NCI-H526 (cell line): ENCODE data around the gene ARID1B.

Experiments used
- DNase-seq, 2 experiments: peaks; one replicate each; lab custom pipeline; 2025; lab: John Stamatoyannopoulos, UW

ARID1B gene

GRCh38 chr6:156992020-156992804 is 215.0 kb downstream of the ARID1B start:
- DNase-seq, result no peak

GRCh38 chr6:156993713-156994112 is 216.5 kb downstream of the ARID1B start:
- no peak for DNase-seq

GRCh38 chr6:156994215-156995076 is 217.3 kb downstream of the ARID1B start:
- no peak for DNase-seq

- no peak for DNase-seq
Measured at GRCh38 chr6:156995502-156995901, 218.3 kb downstream of the ARID1B start.

- DNase-seq, result no peak
Measured at GRCh38 chr6:156996265-156996664, 219.1 kb downstream of the ARID1B start.

DNA sequence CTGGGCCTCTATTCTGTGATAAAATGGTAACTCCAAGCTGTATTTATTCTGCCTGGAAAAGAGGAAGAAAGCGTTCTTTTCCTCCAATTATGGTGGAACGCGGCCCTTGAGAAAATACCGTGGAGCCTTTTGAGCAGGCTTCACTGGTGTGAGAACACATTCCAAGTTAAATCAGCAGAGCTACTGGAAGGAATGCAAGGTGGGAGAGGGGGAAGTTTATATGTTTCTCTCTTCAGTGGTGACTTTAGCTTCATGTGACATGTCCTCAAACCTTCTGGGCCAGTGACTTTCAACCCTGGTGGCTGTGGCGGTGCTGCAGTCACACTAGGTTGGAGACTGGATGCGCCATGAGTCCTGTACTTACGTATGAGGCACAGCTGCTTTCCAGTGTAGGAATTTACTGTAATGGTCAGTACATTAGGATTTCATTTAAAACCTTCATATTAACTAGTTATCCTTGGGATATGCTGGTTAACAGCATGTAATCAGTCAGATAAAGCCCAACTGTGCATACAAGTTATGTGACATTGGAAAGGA is 221.7 kb downstream of the ARID1B start:
- DNase-seq, result no peak

DNA sequence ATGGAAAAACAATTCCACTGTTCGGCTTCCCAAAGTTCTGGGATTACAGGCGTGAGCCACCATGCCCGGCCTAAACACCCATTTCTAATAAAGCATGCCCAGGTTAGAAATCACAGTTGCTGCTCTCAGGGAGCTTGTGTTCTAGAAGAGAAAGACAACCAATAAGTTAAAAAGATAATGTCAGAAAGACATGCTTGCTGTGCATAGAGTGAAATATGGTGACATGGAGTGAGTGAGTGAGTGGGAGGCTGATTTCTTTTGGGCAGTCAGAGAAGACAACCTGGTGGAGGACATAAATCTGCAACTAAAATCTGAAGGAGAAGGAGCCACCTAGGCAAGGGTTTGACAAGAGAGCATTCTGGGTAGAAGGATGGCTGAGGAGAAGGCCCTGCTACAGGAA is 222.6 kb downstream of the ARID1B start:
- DNase-seq, result no peak

DNA sequence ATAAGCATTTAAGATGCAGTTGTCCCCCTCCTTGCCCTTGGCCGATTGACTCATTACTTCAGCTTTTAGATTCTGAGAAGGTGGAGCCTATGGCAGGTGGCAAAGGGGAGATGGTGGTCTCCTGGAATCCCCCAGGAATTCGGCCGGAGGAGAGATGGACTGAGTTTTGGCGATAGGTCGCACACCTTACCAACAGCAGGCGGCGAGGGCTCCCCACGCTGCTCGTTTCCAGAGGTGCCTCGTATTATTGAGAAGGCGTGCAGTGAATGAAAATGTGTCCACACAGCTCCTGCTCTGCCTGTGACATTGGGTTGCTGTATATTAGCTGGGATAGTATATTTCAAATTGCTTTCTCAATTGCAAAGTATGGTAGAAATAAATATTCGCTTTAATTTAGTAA is 224.5 kb downstream of the ARID1B start:
- DNase-seq, result no peak

GRCh38 chr6:157002774-157003173 is 225.6 kb downstream of the ARID1B start:
- no peak for DNase-seq

- no peak for DNase-seq
Measured at GRCh38 chr6:157005940-157006339, 228.8 kb downstream of the ARID1B start.

DNA sequence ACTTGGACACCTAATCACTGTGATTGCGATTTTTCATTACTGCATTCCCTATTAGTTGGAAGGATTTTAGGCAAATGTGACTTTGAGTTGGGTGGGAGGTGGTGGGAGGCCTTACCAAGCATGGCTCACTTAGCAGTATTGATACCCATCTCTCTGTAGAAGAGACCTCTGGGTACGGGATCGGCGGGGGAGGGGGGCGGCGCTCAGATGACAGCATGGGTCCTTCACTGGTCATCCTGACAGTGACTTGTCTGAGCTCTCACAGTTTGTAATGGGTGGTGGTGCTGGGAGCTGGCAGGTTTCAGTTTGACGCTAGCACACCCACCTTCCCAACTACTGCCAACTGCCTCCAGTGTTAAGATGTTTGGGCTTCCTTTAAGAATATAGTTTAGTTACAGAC is 231.4 kb downstream of the ARID1B start:
- DNase-seq, result no peak

DNA sequence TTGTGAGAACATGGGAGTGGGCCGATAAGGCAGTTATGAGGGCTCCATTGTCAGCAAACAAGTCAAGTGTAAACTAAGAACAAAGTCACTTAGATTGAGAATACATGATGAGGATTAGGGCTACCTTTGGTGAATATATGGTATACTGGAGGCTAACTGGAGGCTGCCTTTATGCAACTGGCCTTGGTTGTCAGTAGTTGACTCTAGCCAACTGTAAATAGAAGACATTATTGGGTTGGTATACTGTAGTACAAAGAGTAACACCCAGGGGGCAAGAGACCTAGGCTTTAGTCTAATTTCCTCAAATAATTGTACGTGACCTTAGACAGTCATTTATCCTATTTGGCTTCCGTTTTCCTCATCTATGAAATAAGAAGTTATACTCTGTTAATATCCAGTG is 235.2 kb downstream of the ARID1B start:
- no peak for DNase-seq

GRCh38 chr6:157013649-157014304 is 236.6 kb downstream of the ARID1B start:
- no peak for DNase-seq

DNA sequence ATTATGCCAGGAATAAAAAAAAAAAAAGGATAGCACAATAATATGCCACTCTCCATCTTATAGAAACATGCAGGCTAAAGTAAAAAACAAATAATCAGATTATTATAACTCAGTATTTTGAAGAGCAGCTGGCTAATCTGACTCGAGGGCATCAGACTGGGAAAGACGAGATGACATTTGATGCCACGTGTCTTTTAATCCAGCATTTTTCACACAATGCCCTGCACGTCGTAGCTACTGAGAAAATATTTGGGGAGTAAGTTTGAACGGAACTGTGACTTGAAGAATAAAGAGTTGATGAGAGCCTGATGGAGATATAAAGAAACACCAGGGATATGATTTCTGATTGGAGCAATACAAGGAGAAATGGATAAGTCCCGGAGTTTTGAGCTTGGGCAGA is 237.7 kb downstream of the ARID1B start:
- DNase-seq, result no peak

DNA sequence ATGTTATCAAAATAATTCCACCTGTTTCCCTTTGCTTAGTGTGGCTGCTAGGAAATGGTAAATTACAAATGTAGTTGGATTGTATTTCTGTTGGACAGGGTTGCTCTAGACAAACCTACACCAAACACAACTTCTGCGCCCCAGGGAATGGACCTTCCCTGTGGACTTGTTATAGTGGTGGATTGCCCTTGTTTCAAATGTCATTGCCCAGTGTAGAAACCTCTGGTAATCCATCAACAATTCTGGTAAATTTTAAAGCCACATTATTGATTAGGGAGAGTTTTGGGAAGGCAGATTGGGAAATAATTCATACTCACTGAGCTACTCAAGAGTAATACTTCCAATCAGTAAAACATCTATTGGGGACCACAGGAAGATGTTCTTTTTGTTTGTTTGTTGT is 239.8 kb downstream of the ARID1B start:
- no peak for DNase-seq

DNA sequence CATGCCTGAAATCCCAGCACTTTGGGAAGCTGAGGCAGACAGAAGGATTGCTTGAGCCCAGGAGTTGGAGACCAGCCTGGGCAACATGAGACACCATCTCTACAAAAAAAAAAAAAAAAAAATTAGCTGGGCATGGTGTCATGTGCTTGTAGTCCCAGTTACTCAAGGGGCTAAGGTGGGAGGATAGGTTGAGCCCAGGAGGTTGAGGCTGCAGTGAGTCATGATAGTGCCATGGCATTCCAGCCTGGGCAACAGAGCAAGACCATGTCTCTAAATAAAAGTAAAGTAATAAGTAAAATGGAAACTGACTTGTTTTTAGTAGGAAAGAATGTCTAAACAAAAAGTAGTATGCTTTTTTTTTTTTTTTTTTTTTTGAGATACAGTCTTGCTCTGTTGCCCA is 240.7 kb downstream of the ARID1B start:
- no peak for DNase-seq

DNA sequence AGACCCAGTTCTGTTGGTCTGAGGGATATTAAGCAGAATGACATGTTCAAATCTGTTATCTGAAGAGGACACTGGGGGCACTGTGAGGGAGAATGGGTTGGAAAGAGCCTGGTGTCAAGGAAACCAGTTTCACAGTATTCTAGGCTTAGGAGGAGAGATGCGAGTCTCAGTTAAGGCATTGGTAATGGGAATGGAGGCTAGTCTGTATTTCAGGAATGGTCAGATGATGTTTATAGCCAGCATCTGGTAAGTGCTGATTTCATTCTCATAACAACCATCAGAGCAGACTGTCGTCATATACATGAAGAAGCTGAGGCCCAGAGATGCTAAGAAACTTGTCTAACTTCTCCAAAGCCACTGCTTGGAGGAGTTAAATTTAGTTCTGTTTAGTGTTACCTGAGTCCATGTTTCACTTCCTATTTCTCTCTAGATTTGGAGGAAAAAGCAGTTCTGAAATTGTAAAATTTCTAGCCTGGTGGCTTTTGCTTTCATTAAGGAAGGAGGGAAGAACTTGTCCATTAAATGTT is 242.0 kb downstream of the ARID1B start:
- DNase-seq, result peak; percentile 40 to 48

GRCh38 chr6:157019733-157020132 is 242.6 kb downstream of the ARID1B start:
- DNase-seq, result peak in 1 of 2 experiments; percentile 20

- peak in 1 of 2 experiments; percentile 30 for DNase-seq
Measured at GRCh38 chr6:157020398-157020797, 243.2 kb downstream of the ARID1B start.

GRCh38 chr6:157020881-157021343 is 243.7 kb downstream of the ARID1B start:
- DNase-seq, result peak; percentile 47 to 84

GRCh38 chr6:157021344-157021992 is 244.3 kb downstream of the ARID1B start:
- DNase-seq, result peak; percentile 62 to 93
